ENCODE data around the gene MAGI1.

The MAGI1 gene

DNA sequence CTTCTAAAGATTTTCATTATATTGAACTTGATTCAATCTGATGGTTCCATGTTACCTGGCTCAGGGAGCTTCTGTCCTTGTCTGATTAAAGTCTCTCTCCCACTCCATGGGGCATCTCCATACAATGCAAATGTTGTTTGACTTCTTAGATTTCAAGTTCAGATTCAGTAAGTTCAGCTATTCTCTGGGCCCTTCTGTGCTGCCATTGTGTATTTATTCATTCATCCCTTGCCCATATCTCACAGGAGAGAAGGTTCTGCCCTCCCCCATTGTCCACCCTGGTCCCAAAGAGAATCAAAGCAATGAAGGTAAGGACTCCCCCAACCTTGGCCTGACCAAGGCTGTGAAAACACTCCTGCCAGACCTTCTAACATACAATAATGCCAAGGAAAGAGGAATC, 669.9 kb downstream of the MAGI1 start:
- H3K36me3 ChIP-seq (ENCODE audit: insufficient read depth) = no peaks in the 10 kb centered on the region
- H3K4me2 ChIP-seq = no peak overlapping the region
- no peak for TF ChIP-seq CTCF (conservative IDR thresholded peaks at IDR 0.05; ENCODE audit: low read depth, low read length)
- no peaks in the 10 kb centered on the region for H3K27me3 ChIP-seq (ENCODE audit: insufficient read depth, low read depth)
- H3K4me1 ChIP-seq (ENCODE audit: low read depth, poor library complexity, severe bottlenecking) = no peaks in the 10 kb centered on the region
- H2AFZ ChIP-seq (ENCODE audit: low read depth) = no peak overlapping the region
- no peaks in the 10 kb centered on the region for H3K79me2 ChIP-seq (ENCODE audit: insufficient read depth, low read depth)
- no peak overlapping the region for H3K9ac ChIP-seq
- no peak overlapping the region for H3K27ac ChIP-seq
- H3K4me3 ChIP-seq (IDR thresholded peaks at IDR 0.05; ENCODE audit: insufficient read depth, low read depth, low read length) = no peak overlapping the region
- no peaks in the 10 kb centered on the region for H4K20me1 ChIP-seq (ENCODE audit: insufficient read depth)

DNA sequence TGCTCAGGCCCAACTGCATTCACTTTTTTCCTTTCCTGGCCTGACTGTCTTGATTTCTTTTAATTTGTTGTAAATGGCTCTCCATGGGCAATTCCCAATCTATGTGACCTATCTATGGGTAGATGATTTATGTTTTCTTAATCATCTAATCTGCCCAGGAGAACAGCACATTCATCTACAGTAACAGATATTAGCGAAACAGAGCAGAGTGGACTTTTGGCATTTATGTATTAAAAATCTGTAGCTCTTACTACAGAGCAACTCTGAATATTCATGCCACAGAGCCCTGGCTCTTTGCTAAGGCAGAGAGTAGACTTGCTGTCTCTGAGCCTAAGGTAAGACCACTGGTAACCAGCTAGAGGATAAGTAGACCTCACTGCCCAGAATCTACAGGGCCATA, 676.0 kb downstream of the MAGI1 start:
- H4K20me1 ChIP-seq (ENCODE audit: insufficient read depth) = no peaks in the 10 kb centered on the region

GRCh38 chr3:65361448-65361847, 677.3 kb downstream of the MAGI1 start:
- H3K36me3 ChIP-seq (ENCODE audit: insufficient read depth) = no peaks in the 10 kb centered on the region
- H3K79me2 ChIP-seq (ENCODE audit: insufficient read depth, low read depth) = no peaks in the 10 kb centered on the region
- no peak overlapping the region for H3K9ac ChIP-seq
- no peaks in the 10 kb centered on the region for H3K4me1 ChIP-seq (ENCODE audit: low read depth, poor library complexity, severe bottlenecking)
- H3K27me3 ChIP-seq (ENCODE audit: insufficient read depth, low read depth) = no peaks in the 10 kb centered on the region
- H4K20me1 ChIP-seq (ENCODE audit: insufficient read depth) = no peaks in the 10 kb centered on the region
- H3K27ac ChIP-seq = no peak overlapping the region
- H3K4me3 ChIP-seq (IDR thresholded peaks at IDR 0.05; ENCODE audit: insufficient read depth, low read depth, low read length) = no peak overlapping the region
- no peak overlapping the region for H3K4me2 ChIP-seq
- no peak for TF ChIP-seq CTCF (conservative IDR thresholded peaks at IDR 0.05; ENCODE audit: low read depth, low read length)
- H2AFZ ChIP-seq (ENCODE audit: low read depth) = no peak overlapping the region

More for the DNA sequence above, 676.0 kb downstream of the MAGI1 start:
- Histone ChIP-seq H3K9ac (no peak overlapping the region), H3K36me3 (ENCODE audit: insufficient read depth) (no peaks in the 10 kb centered on the region), H3K79me2 (ENCODE audit: insufficient read depth, low read depth) (no peaks in the 10 kb centered on the region), H2AFZ (ENCODE audit: low read depth) (no peak overlapping the region), H3K4me1 (ENCODE audit: low read depth, poor library complexity, severe bottlenecking) (no peaks in the 10 kb centered on the region), H3K27ac (no peak overlapping the region), H3K4me2 (no peak overlapping the region), H3K4me3 (IDR thresholded peaks at IDR 0.05; ENCODE audit: insufficient read depth, low read depth, low read length) (no peak overlapping the region), H3K27me3 (ENCODE audit: insufficient read depth, low read depth) (no peaks in the 10 kb centered on the region)
- no peak for TF ChIP-seq CTCF (conservative IDR thresholded peaks at IDR 0.05; ENCODE audit: low read depth, low read length)

GRCh38 chr3:65356331-65357248, 682.1 kb downstream of the MAGI1 start:
- no peaks in the 10 kb centered on the region for H3K4me1 ChIP-seq (ENCODE audit: low read depth, poor library complexity, severe bottlenecking)
- TF ChIP-seq CTCF (conservative IDR thresholded peaks at IDR 0.05; ENCODE audit: low read depth, low read length) = no peak
- no peaks in the 10 kb centered on the region for H3K27me3 ChIP-seq (ENCODE audit: insufficient read depth, low read depth)
- H2AFZ ChIP-seq (ENCODE audit: low read depth) = no peak overlapping the region
- H3K9ac ChIP-seq = no peak overlapping the region
- H3K4me2 ChIP-seq = no peak overlapping the region
- no peak overlapping the region for H3K27ac ChIP-seq
- H3K36me3 ChIP-seq (ENCODE audit: insufficient read depth) = no peaks in the 10 kb centered on the region
- no peaks in the 10 kb centered on the region for H3K79me2 ChIP-seq (ENCODE audit: insufficient read depth, low read depth)
- H3K4me3 ChIP-seq (IDR thresholded peaks at IDR 0.05; ENCODE audit: insufficient read depth, low read depth, low read length) = no peak overlapping the region
- H4K20me1 ChIP-seq (ENCODE audit: insufficient read depth) = no peaks in the 10 kb centered on the region
